Jurkat, Clone E6-1 (cell line): ENCODE data around the gene CHCHD4.
A peak's percentile ranks its signal among the peaks of the same experiment; 100 is the strongest.

Experiments
- DNase-seq: peaks from one replicate; pipeline ENCODE4 v3.0.0-alpha.2; 2011; ENCODE audit warnings: low read depth, low spot score
- H3K4me3 ChIP-seq: 2 replicates; pipeline ENCODE4 v1.5.1; 2011; ENCODE audit warnings: mild to moderate bottlenecking, low read length, control low read depth, moderate library complexity

The CHCHD4 gene

GRCh38 chr3:14150491-14151230 is 26.0 kb upstream of the CHCHD4 start:
- no peak overlapping the region for H3K4me3 ChIP-seq

GRCh38 chr3:14150078-14150477 is 25.4 kb upstream of the CHCHD4 start:
- DNase-seq = no peak
- no peak overlapping the region for H3K4me3 ChIP-seq

More at GRCh38 chr3:14150491-14151230, 26.0 kb upstream of the CHCHD4 start:
- no peak for DNase-seq

DNA sequence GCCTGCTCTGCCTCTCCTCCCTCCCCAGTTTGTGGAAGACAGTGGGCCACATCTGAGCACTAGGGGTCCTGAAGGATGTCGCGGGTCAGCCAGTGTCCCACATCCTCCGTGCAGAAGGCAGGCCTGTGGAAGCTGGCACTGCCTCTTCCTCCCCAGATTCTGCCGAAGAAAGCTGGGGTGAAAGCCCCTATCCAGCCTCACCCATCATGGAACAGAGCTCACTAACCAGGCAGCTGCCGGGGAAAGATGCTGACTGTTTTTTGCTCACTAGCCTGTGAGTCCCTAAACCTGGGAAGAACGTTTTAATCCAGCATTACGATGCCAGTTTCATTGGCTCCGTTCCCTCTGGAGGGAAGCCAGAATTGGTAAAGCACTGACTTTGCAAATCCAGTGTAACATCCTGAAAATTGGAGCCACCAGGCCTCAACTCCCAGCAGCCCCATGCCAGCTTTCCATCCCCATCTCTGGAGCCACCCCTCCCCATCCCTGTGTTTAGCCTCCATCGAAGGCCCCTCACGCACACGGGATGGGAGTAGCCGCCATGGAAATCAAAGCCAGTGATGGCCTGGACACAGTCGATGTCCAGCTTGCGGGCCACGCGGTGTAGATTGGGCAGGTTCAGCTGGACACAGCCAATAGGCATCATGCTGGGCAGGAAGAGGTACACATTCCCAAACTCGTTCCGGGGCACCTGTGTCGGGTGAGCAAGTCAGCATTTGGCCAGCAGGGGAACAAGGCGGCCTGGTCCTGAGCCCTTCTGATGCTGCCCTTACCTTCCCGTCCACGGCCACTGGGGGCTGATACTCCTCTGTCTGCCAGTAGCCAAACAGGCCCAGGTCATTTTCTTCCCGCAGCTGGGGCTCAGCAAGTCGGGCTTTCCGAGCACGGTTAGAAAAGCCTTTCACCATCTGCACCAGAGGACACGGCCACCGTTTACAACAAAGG is 23.6 kb upstream of the CHCHD4 start:
- DNase-seq = no peak

DNA sequence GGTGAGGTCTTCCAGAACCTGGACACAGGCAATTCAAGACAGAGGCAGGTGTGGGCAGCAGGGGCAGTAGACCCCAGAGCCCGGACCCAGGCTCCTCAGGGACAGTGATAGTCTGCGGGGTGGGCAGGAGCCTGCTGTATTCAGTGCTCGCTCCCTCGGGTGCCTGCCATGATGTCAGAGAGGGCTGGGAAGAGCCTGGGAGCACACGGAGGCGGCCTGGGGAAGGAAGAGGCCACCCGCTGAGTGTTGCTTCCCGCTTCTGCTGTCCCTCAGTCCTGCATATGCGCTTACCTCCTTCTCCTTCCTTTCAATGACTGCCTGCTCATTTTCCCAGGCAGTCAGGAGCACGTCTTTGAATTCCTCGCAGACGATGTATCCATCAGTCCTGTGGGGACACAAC is 22.9 kb upstream of the CHCHD4 start:
- H3K4me3 ChIP-seq = no peak overlapping the region
- DNase-seq = no peak

More for the DNA sequence above, 23.6 kb upstream of the CHCHD4 start:
- no peak overlapping the region for H3K4me3 ChIP-seq

GRCh38 chr3:14147066-14147435 is 22.4 kb upstream of the CHCHD4 start:
- H3K4me3 ChIP-seq = no peak overlapping the region
- no peak for DNase-seq

DNA sequence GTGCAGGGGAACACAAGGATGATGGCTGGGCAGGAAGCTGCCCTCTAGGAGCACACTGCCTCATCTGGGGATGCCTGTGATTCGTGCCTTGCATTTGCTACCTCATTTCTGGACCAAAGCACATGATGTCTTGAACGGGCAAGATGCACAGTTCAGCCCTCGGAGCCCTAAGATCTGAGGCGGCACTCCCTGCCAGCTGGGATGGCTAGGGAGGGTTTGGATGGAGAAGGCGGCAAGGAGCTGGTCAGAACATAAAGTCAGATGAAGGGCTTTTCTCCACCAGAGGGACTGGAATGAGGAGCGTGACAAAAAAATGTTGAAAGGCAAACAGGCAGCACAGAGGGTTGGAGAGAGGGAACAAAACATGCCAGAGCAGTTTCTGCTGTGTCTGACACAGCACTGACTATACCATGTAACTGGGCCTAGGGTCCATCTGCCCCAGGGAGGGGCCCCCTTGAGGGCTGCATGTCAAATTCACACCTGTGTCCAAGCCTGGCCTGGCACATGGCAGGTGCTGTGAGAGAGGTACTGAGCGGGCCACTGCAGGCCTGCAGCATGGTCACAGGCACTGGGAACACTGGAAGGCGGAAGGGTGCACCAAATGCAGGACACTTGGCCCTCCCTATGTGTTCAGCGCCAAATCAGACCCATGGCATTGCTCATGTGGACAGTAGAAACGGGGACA is 21.9 kb upstream of the CHCHD4 start:
- DNase-seq = no peak
- no peak overlapping the region for H3K4me3 ChIP-seq

- H3K4me3 ChIP-seq = no peak overlapping the region
- no peak for DNase-seq
These were observed 21.2 kb upstream of the CHCHD4 start for GRCh38 chr3:14145670-14146380.

GRCh38 chr3:14145236-14145635 is 20.6 kb upstream of the CHCHD4 start:
- no peak for DNase-seq
- no peak overlapping the region for H3K4me3 ChIP-seq

DNA sequence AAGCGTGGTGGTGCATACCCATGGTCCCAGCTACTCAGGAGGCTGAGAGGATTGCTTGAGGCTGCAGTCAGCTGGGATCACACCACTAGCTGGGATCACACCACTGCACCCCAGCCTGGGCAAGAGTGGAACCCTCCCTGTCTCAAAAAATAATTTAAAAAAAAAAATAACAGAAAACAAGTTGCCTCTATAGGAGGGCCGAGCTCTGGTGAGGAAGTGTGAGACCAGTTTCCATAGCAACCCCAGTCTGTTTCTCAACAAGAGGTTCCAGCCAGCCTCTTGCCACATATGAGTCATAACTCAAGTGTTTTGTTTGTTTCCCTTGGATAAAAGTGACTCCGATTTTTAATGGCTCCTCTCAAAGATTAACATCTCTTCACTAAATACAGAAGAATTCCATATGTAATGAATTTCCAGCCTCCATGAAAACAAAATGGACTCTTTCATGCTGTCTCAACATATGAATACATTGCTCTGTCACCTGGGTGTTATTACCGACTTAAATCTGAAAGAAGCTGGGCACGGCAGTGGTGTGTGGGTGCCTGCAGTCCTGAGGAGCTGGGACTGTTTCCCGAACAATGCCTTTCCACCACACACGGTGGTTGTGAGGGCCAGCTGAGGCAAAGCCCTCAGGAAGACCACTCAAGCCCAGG is 19.9 kb upstream of the CHCHD4 start:
- H3K4me3 ChIP-seq = no peak overlapping the region
- peak; percentile 82 for DNase-seq

DNA sequence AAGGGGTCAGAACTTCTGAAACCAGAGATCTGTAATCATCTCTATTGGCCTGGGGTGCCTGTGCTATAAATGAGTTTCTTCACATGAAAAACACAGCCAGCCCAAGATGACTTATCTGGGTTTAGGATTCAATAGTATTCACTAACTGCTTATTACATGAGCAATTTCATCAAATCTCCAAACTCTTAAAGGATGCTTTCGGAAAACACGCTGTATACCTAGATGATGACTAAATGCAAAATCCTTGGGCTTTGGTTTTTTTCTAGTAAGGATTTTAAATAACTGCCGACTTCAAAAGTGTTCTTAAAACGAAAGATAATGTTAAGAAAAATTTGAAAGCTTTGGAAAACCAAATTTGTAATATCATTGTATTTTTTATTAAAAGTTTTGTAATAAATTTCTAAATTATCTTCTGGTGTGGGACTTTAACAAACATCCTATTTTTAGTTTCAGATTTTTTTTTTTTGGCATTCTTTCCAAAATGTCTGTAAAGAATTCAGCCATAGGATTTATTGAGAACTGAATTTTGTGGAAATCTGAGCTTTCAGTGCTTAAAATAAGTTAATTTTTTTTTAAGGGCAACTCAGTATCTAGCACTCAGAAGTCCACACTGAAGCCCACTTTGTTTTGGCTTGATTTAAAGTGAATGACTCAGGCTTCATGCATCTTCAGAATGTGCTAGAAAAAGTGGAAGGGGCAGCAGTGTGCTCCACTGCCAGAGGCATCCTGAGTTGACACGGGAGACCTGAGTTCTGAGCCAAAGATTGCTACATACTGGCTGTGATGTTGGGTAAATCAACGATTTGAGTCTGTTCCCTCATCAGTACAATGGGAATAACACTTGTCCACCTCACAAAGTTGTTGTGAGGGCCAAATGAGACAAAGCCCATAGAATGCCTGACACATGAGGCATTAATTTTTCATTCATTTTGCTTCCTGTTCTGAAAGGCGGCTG is 18.9 kb upstream of the CHCHD4 start:
- no peak overlapping the region for H3K4me3 ChIP-seq
- no peak for DNase-seq

DNA sequence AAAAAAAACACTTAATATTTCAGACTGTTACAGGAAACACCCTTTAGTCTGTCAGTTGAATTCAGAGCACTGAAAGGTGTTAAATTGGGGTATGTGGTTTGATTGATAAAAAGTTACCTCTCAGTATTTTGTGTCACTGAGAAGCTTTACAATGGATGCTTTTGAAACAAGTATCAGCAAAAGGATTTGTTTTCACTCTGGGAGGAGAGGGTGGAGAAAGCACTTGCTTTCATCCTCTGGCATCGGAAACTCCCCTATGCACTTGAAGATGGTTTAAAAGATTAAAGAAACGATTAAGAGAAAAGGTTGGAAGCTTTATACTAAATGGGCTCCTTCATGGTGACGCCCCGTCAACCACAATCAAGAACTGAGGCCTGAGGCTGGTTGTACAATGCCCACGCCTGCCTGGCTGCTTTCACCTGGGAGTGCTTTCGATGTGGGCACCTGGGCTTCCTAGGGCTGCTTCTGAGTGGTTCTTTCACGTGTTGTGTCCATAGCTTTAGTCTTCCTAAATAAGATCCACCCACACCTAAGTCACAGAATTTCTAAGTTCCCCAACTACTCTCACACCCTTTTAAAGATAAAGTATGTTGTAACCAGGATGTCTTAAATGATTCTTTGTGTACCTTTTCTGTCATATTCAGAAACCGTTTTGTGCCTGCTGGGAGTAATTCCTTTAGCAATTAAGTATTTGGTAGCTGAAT is 18.0 kb upstream of the CHCHD4 start:
- H3K4me3 ChIP-seq = no peak overlapping the region
- DNase-seq = peak; percentile 77

DNA sequence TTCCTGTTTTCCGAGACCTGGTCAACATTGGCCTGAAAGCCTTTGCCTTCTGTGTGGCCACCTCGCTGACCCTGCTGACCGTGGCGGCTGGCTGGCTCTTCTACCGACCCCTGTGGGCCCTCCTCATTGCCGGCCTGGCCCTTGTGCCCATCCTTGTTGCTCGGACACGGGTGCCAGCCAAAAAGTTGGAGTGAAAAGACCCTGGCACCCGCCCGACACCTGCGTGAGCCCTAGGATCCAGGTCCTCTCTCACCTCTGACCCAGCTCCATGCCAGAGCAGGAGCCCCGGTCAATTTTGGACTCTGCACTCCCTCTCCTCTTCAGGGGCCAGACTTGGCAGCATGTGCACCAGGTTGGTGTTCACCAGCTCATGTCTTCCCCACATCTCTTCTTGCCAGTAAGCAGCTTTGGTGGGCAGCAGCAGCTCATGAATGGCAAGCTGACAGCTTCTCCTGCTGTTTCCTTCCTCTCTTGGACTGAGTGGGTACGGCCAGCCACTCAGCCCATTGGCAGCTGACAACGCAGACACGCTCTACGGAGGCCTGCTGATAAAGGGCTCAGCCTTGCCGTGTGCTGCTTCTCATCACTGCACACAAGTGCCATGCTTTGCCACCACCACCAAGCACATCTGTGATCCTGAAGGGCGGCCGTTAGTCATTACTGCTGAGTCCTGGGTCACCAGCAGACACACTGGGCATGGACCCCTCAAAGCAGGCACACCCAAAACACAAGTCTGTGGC is 17.1 kb upstream of the CHCHD4 start:
- H3K4me3 ChIP-seq = no peak overlapping the region
- no peak for DNase-seq

- no peak overlapping the region for H3K4me3 ChIP-seq
- no peak for DNase-seq
These were observed 16.5 kb upstream of the CHCHD4 start for GRCh38 chr3:14141144-14141543.

GRCh38 chr3:14140668-14141067 is 16.0 kb upstream of the CHCHD4 start:
- H3K4me3 ChIP-seq = no peak overlapping the region
- DNase-seq = no peak

DNA sequence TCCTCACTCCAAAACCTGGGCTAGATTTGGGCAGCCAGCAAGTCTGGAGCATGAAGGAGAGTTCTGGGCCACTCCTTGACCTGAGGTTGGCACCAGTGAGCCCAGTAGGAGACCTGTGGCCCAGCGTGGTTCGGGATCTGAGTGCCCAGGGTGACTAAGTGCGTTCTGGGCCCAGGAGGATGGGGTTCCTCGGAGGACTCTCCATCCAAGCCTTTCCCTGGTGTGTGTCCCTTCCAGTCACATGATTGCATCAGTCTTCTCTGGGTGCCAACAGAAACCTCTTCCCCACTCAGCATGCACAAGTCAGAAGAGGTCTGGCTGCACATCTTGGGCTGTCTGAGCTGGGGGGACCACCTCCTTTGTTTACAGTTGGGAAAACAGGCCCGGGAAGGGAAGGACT is 15.1 kb upstream of the CHCHD4 start:
- no peak for DNase-seq
- H3K4me3 ChIP-seq = no peak overlapping the region

GRCh38 chr3:14138878-14139655 is 14.4 kb upstream of the CHCHD4 start:
- no peak for DNase-seq
- H3K4me3 ChIP-seq = no peak overlapping the region
